HEK293 (cell line): ENCODE results near the gene P2RX4.

Experiments used
- CTCF ChIA-PET: fragments of 350-600 bp; formaldehyde crosslinking; extraction: SDS; loops from one replicate; lab custom pipeline; 2021; ENCODE audit warnings: antibody characterized with exemption; lab: Yijun Ruan, JAX
- POLR2A ChIA-PET: fragments of 300-600 bp; formaldehyde crosslinking; extraction: SDS; loops from one replicate; lab custom pipeline; 2020; ENCODE audit warnings: antibody characterized with exemption, inconsistent platforms; lab: Yijun Ruan, JAX
- H3K27ac ChIP-seq: fragments of 200-500 bp; sonication (Bioruptor generic); 2 replicates; pipeline ENCODE4 v1.5.1; 2014; ENCODE audit warnings: low read depth, low read length, control low read depth, inconsistent platforms; ENCODE audit errors: extremely low read depth
- H3K36me3 ChIP-seq, 2 experiments: fragments of 200-500 bp in 1 of 2; sonication (Bioruptor generic) in 1 of 2; 1 replicate in 1 of 2; 2 replicates in 1 of 2; pipeline ENCODE4 v1.5.1; 2014 to 2017; ENCODE audit warnings: inconsistent platforms in 2 of 2, low read length in 2 of 2; ENCODE audit not compliant: control insufficient read depth in 2 of 2, insufficient read depth in 1 of 2
- H3K4me1 ChIP-seq: fragments of 200-500 bp; sonication (Bioruptor generic); 2 replicates; pipeline ENCODE4 v1.5.1; 2014; ENCODE audit warnings: mild to moderate bottlenecking, low read length, inconsistent platforms; ENCODE audit not compliant: control insufficient read depth, insufficient read depth
- H3K4me3 ChIP-seq: 2 replicates; pipeline ENCODE4 v1.5.1; 2011; ENCODE audit warnings: low read depth, mild to moderate bottlenecking, control low read depth, low read length, moderate library complexity
- H3K9me3 ChIP-seq: fragments of 200-500 bp; sonication (Bioruptor generic); 2 replicates; pipeline ENCODE4 v1.5.1; 2014; ENCODE audit warnings: low read depth, low read length, inconsistent platforms; ENCODE audit not compliant: control insufficient read depth, insufficient read depth
- ATF2 ChIP-seq: fragments of 450-650 bp; formaldehyde crosslinking; IDR thresholded peaks from 2 replicates; pipeline ENCODE4 v1.5.1; 2016; ENCODE audit warnings: missing biosample characterization, missing genetic modification characterization, low read depth
- BCL6B ChIP-seq: fragments of 450-650 bp; formaldehyde crosslinking; IDR thresholded peaks from 2 replicates; pipeline ENCODE4 v1.5.1; 2017; ENCODE audit warnings: missing biosample characterization, missing genetic modification characterization
- FEZF1 ChIP-seq: fragments of 450-650 bp; formaldehyde crosslinking; IDR thresholded peaks from 2 replicates; pipeline ENCODE4 v1.5.1; 2016; ENCODE audit warnings: missing biosample characterization, missing genetic modification characterization
- INSM2 ChIP-seq: fragments of 450-650 bp; formaldehyde crosslinking; IDR thresholded peaks from 2 replicates; pipeline ENCODE4 v1.5.1; 2016; ENCODE audit warnings: missing biosample characterization, missing genetic modification characterization
- KLF7 ChIP-seq: fragments of 450-650 bp; formaldehyde crosslinking; IDR thresholded peaks from 2 replicates; pipeline ENCODE4 v1.5.1; 2016; ENCODE audit warnings: missing biosample characterization, missing genetic modification characterization, borderline replicate concordance
- MZF1 ChIP-seq: fragments of 450-650 bp; formaldehyde crosslinking; IDR thresholded peaks from 2 replicates; pipeline ENCODE4 v1.5.1; 2017; ENCODE audit warnings: missing biosample characterization, missing genetic modification characterization, borderline replicate concordance
- PRDM6 ChIP-seq: fragments of 450-650 bp; formaldehyde crosslinking; IDR thresholded peaks from 2 replicates; pipeline ENCODE4 v1.5.1; 2017; ENCODE audit warnings: missing biosample characterization, missing genetic modification characterization
- TRIM28 ChIP-seq: IDR thresholded peaks from 2 replicates; pipeline ENCODE4 v1.6.1; 2011; ENCODE audit warnings: low read length, control low read depth, borderline replicate concordance
- ZBTB6 ChIP-seq: fragments of 450-650 bp; formaldehyde crosslinking; IDR thresholded peaks from 2 replicates; pipeline ENCODE4 v1.5.1; 2017; ENCODE audit warnings: missing biosample characterization, missing genetic modification characterization
- ZNF10 ChIP-seq: fragments of 450-650 bp; formaldehyde crosslinking; IDR thresholded peaks from 2 replicates; pipeline ENCODE4 v1.5.1; 2017; ENCODE audit warnings: missing biosample characterization, missing genetic modification characterization
- ZNF114 ChIP-seq: fragments of 450-650 bp; formaldehyde crosslinking; IDR thresholded peaks from 2 replicates; pipeline ENCODE4 v1.5.0; 2017; ENCODE audit warnings: missing biosample characterization, missing genetic modification characterization
- ZNF221 ChIP-seq: fragments of 450-650 bp; formaldehyde crosslinking; IDR thresholded peaks from 2 replicates; pipeline ENCODE4 v1.5.1; 2017; ENCODE audit warnings: missing biosample characterization, missing genetic modification characterization, borderline replicate concordance
- ZNF544 ChIP-seq: fragments of 450-650 bp; formaldehyde crosslinking; IDR thresholded peaks from 2 replicates; pipeline ENCODE4 v1.5.0; 2017; ENCODE audit warnings: missing biosample characterization, missing genetic modification characterization
- ZNF560 ChIP-seq: fragments of 450-650 bp; formaldehyde crosslinking; IDR thresholded peaks from 2 replicates; pipeline ENCODE4 v1.5.1; 2017; ENCODE audit warnings: missing biosample characterization, missing genetic modification characterization, borderline replicate concordance
- ZNF596 ChIP-seq: fragments of 450-650 bp; IDR thresholded peaks from 2 replicates; pipeline ENCODE4 v1.5.0; 2018; ENCODE audit warnings: missing biosample characterization, mild to moderate bottlenecking, missing genetic modification characterization, moderate library complexity
- ZNF777 ChIP-seq: fragments of 450-650 bp; formaldehyde crosslinking; IDR thresholded peaks from 2 replicates; pipeline ENCODE4 v1.5.1; 2017; ENCODE audit warnings: missing biosample characterization, missing genetic modification characterization, borderline replicate concordance
- ZSCAN16 ChIP-seq: fragments of 450-650 bp; formaldehyde crosslinking; IDR thresholded peaks from 2 replicates; pipeline ENCODE4 v1.5.1; 2016; ENCODE audit warnings: missing biosample characterization, missing genetic modification characterization

The P2RX4 gene

GRCh38 chr12:121196902-121197301, 13.0 kb upstream of the P2RX4 start (continued):
- TF ChIP-seq ZNF777 (tag by site-specific recombination) (no peak), KLF7 (no peak), PRDM6 (tag by site-specific recombination) (no peak), BCL6B (no peak), ZNF544 (tag by site-specific recombination) (no peak), ZNF596 (tag by site-specific recombination) (no peak)

- CTCF ChIA-PET = no interaction called here
- no peak for TF ChIP-seq ATF2 (tag by site-specific recombination)
- TF ChIP-seq BCL6B = no peak
- TF ChIP-seq MZF1 (tag by site-specific recombination) = no peak
- no peak for TF ChIP-seq ZNF114 (tag by site-specific recombination)
- TF ChIP-seq ZNF560 (tag by site-specific recombination) = no peak
- no peak for TF ChIP-seq TRIM28
- no peak for TF ChIP-seq ZBTB6 (tag by site-specific recombination)
- TF ChIP-seq FEZF1 (tag by site-specific recombination) = no peak
- TF ChIP-seq ZNF221 (tag by site-specific recombination) = no peak
- no peak for TF ChIP-seq INSM2 (tag by site-specific recombination)
- no peak for TF ChIP-seq ZNF10 (tag by site-specific recombination)
- no peak for TF ChIP-seq PRDM6 (tag by site-specific recombination)
- no peak for TF ChIP-seq ZSCAN16 (tag by site-specific recombination)
- no peaks in the 10 kb centered on the region for H3K36me3 ChIP-seq
- peaks cover 16% of the 10 kb centered on the region for H3K4me1 ChIP-seq
- POLR2A ChIA-PET = no interaction called here
- no peaks in the 10 kb centered on the region for H3K9me3 ChIP-seq
- H3K27ac ChIP-seq = no peak overlapping the region
- H3K4me3 ChIP-seq = no peak overlapping the region
These were observed 11.0 kb upstream of the P2RX4 start for GRCh38 chr12:121198949-121199348.
